Mesendoderm (in vitro differentiated cells): Measurements from ENCODE around the gene PPP2CA.
A peak's percentile ranks its signal among the peaks of the same experiment; 100 is the strongest.
"Not testable (repeated sequence)": the region's sequence is repeated elsewhere in the genome, so short reads cannot be mapped to it uniquely, and the experiment has no call there.

Source experiments
- DNase-seq: peaks from one replicate; pipeline ENCODE4 v3.0.0; 2013
- H2AK5ac ChIP-seq: 2 replicates; pipeline ENCODE4 v1.6.1; 2013; ENCODE audit warnings: low read length, inconsistent platforms
- H2BK120ac ChIP-seq: 2 replicates; pipeline ENCODE4 v1.6.1; 2013; ENCODE audit warnings: low read depth, mild to moderate bottlenecking, low read length, moderate library complexity, mixed read lengths
- H2BK15ac ChIP-seq: replicated peaks from 2 replicates; pipeline ENCODE4 v1.6.1; 2013; ENCODE audit warnings: low read depth, mild to moderate bottlenecking, moderate library complexity
- H2BK5ac ChIP-seq: 2 replicates; pipeline ENCODE4 v1.6.1; 2013; ENCODE audit warnings: low read length, inconsistent platforms
- H3K18ac ChIP-seq: 2 replicates; pipeline ENCODE4 v1.6.1; 2013; ENCODE audit warnings: mild to moderate bottlenecking, low read length, mixed read lengths
- H3K23ac ChIP-seq: one replicate; pipeline ENCODE4 v1.6.1; 2013; ENCODE audit warnings: low read length
- H3K27ac ChIP-seq: 2 replicates; pipeline ENCODE4 v1.5.1; 2013; ENCODE audit warnings: low read depth, mild to moderate bottlenecking, inconsistent platforms, low read length, moderate library complexity
- H3K27me3 ChIP-seq: 2 replicates; pipeline ENCODE4 v1.6.1; 2013; ENCODE audit warnings: low read length, control low read depth, mild to moderate bottlenecking, inconsistent platforms; ENCODE audit not compliant: insufficient read depth, poor library complexity
- H3K36me3 ChIP-seq: 2 replicates; pipeline ENCODE4 v1.6.1; 2013; ENCODE audit warnings: low read length, inconsistent platforms; ENCODE audit not compliant: control insufficient read depth, insufficient read depth
- H3K4ac ChIP-seq: one replicate; pipeline ENCODE4 v1.6.1; 2013; ENCODE audit warnings: low read depth, mild to moderate bottlenecking, low read length, moderate library complexity
- H3K4me1 ChIP-seq: 2 replicates; pipeline ENCODE4 v1.6.1; 2013; ENCODE audit warnings: low read depth, low read length, inconsistent platforms; ENCODE audit not compliant: control insufficient read depth
- H3K4me2 ChIP-seq: 2 replicates; pipeline ENCODE4 v1.6.1; 2013; ENCODE audit warnings: low read length
- H3K4me3 ChIP-seq: 2 replicates; pipeline ENCODE4 v1.5.1; 2013; ENCODE audit warnings: mild to moderate bottlenecking, low read length
- H3K56ac ChIP-seq: one replicate; pipeline ENCODE4 v1.6.1; 2013; ENCODE audit warnings: low read length
- H3K79me1 ChIP-seq: 2 replicates; pipeline ENCODE4 v1.6.1; 2013; ENCODE audit warnings: low read length, inconsistent platforms
- H3K79me2 ChIP-seq: 2 replicates; pipeline ENCODE4 v1.6.1; 2013; ENCODE audit warnings: mild to moderate bottlenecking, low read length; ENCODE audit not compliant: control insufficient read depth, insufficient read depth
- H3K9ac ChIP-seq: 2 replicates; pipeline ENCODE4 v1.6.1; 2013; ENCODE audit warnings: low read length, inconsistent platforms
- H4K5ac ChIP-seq: one replicate; pipeline ENCODE4 v1.6.1; 2013; ENCODE audit warnings: low read length
- H4K8ac ChIP-seq: one replicate; pipeline ENCODE4 v1.6.1; 2013; ENCODE audit warnings: low read depth, mild to moderate bottlenecking, control low read depth, low read length, moderate library complexity
- WGBS: extraction: QIAGEN DNeasy Blood & Tissue Kit; methylation state at CpG from one replicate; pipeline ENCODE4 v1.1.7; 2013; ENCODE audit warnings: low lambda C conversion rate, missing lambda C conversion rate; ENCODE audit not compliant: insufficient coverage; ENCODE audit errors: extremely low coverage; 5-methylcytosine and 5-hydroxymethylcytosine counted together

PPP2CA gene

DNA sequence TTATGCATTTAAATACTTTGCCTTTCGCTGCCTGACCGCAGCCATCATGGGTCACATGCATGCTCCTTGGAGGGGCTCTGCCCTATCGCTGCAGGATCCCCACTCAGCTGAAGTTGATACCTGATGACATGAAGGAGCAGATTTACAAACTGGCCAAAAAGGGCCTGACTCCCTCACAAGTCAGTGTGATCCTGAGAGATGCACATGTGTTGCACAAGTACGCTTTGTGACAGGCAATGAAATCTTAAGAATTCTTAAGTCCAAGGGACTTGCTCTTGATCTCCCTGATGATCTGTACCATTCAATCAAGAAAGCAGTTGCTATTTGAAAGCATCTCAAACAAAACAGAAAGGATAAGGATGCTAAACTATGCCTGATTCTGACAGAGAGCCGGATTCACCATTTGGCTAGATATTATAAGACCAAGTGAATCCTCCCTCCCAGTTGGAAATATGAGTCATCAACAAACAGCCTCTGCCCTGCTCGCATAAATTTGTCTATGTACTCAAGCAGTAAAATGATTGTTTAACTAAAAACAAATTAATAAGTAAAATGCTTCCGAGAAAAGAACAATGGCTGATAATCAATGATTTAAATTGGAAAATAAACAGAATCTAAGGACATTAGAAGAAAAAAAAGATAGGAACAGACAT, 41.6 kb upstream of the PPP2CA start:
- no peak overlapping the region for H2BK120ac ChIP-seq
- H3K4me2 ChIP-seq = no peak overlapping the region
- no peaks in the 10 kb centered on the region for H3K4me1 ChIP-seq
- H2AK5ac ChIP-seq = no peak overlapping the region
- H2BK5ac ChIP-seq = no peak overlapping the region
- H3K27me3 ChIP-seq = no peaks in the 10 kb centered on the region
- H3K79me1 ChIP-seq = no peaks in the 10 kb centered on the region
- H4K5ac ChIP-seq = no peak overlapping the region
- no peak overlapping the region for H3K18ac ChIP-seq
- H3K79me2 ChIP-seq = no peaks in the 10 kb centered on the region
- no CpG with 5 or more reads among the region's 7 CpGs for WGBS
- H3K36me3 ChIP-seq = no peaks in the 10 kb centered on the region
- no peak overlapping the region for H3K23ac ChIP-seq
- no peak overlapping the region for H3K4ac ChIP-seq
- no peak for DNase-seq
- no peak overlapping the region for H3K27ac ChIP-seq
- no peak overlapping the region for H4K8ac ChIP-seq
- H3K4me3 ChIP-seq = no peak overlapping the region
- no peak overlapping the region for H3K9ac ChIP-seq
- no peak overlapping the region for H3K56ac ChIP-seq
- H2BK15ac ChIP-seq = no peak overlapping the region

- Histone ChIP-seq H3K23ac (no peak overlapping the region), H4K5ac (no peak overlapping the region), H3K18ac (no peak overlapping the region), H2AK5ac (no peak overlapping the region), H3K4me2 (no peak overlapping the region), H3K4ac (no peak overlapping the region), H3K79me2 (no peaks in the 10 kb centered on the region), H2BK15ac (no peak overlapping the region), H3K79me1 (no peaks in the 10 kb centered on the region), H3K4me1 (no peaks in the 10 kb centered on the region), H3K9ac (no peak overlapping the region), H3K36me3 (no peaks in the 10 kb centered on the region), H3K27me3 (no peaks in the 10 kb centered on the region), H4K8ac (no peak overlapping the region), H3K4me3 (no peak overlapping the region), H2BK120ac (no peak overlapping the region), H2BK5ac (no peak overlapping the region), H3K56ac (no peak overlapping the region), H3K27ac (no peak overlapping the region)
- no peak for DNase-seq
- WGBS = no CpG with 5 or more reads among the region's 4 CpGs
Measured at GRCh38 chr5:134263801-134264200, 37.9 kb upstream of the PPP2CA start.

DNA sequence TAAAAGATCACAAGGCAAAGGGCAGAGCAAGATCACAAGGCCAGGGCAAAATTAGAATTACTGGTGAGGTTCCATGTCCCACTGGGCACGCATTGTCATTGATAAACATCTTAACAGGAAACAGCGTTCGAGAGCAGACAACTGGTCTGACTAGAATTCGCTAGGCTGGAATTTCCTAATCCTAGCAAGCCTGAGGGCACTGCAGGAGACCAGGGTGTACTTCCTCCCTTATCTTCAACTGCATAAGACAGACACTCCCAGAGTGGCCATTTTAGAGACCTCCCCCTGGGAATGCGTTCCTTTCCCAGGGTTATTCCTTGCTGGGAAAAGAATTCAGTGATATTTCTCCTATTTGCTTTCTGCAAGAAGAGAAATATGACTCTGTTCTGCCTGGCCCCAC, 36.8 kb upstream of the PPP2CA start:
- peak; percentile 58 for DNase-seq
- H3K36me3 ChIP-seq, H3K27ac ChIP-seq, H3K9ac ChIP-seq, H2BK15ac ChIP-seq, H3K4me3 ChIP-seq, H3K4me1 ChIP-seq, H3K4ac ChIP-seq, H3K27me3 ChIP-seq, H4K5ac ChIP-seq, H3K23ac ChIP-seq, H2BK5ac ChIP-seq, H3K56ac ChIP-seq, H3K79me2 ChIP-seq, H3K79me1 ChIP-seq, H3K18ac ChIP-seq, H2AK5ac ChIP-seq, H3K4me2 ChIP-seq, H2BK120ac ChIP-seq, H4K8ac ChIP-seq: not testable (repeated sequence)
- no CpG with 5 or more reads among the region's 5 CpGs for WGBS

GRCh38 chr5:134258896-134259295, 33.0 kb upstream of the PPP2CA start:
- Histone ChIP-seq H2BK15ac (no peak overlapping the region), H4K5ac (no peak overlapping the region), H2BK5ac (no peak overlapping the region), H3K23ac (no peak overlapping the region), H3K4ac (no peak overlapping the region), H4K8ac (no peak overlapping the region), H3K27ac (no peak overlapping the region), H3K18ac (no peak overlapping the region), H3K4me1 (no peaks in the 10 kb centered on the region), H3K79me2 (no peaks in the 10 kb centered on the region), H3K79me1 (no peaks in the 10 kb centered on the region), H3K36me3 (no peaks in the 10 kb centered on the region), H2BK120ac (no peak overlapping the region), H3K4me2 (no peak overlapping the region), H3K56ac (no peak overlapping the region), H3K4me3 (no peak overlapping the region), H2AK5ac (no peak overlapping the region), H3K9ac (no peak overlapping the region), H3K27me3 (no peaks in the 10 kb centered on the region)
- DNase-seq = no peak
- WGBS = no CpG with 5 or more reads among the region's 3 CpGs

- no peak overlapping the region for H3K27ac ChIP-seq
- H2BK120ac ChIP-seq = no peak overlapping the region
- H3K23ac ChIP-seq = no peak overlapping the region
- no peak overlapping the region for H2AK5ac ChIP-seq
- no peak overlapping the region for H2BK15ac ChIP-seq
- no peak overlapping the region for H3K56ac ChIP-seq
- H4K5ac ChIP-seq = no peak overlapping the region
- no CpG with 5 or more reads among the region's 3 CpGs for WGBS
- H3K36me3 ChIP-seq = no peaks in the 10 kb centered on the region
- no peaks in the 10 kb centered on the region for H3K4me1 ChIP-seq
- no peak overlapping the region for H3K4me3 ChIP-seq
- no peaks in the 10 kb centered on the region for H3K79me2 ChIP-seq
- H3K4me2 ChIP-seq = no peak overlapping the region
- H2BK5ac ChIP-seq = no peak overlapping the region
- DNase-seq = no peak
- H3K4ac ChIP-seq = no peak overlapping the region
- H4K8ac ChIP-seq = no peak overlapping the region
- no peak overlapping the region for H3K18ac ChIP-seq
- H3K9ac ChIP-seq = no peak overlapping the region
- no peaks in the 10 kb centered on the region for H3K27me3 ChIP-seq
- H3K79me1 ChIP-seq = no peaks in the 10 kb centered on the region
Measured at GRCh38 chr5:134257176-134257575, 31.3 kb upstream of the PPP2CA start.
